GM12864 (cell line): ENCODE data around the gene FKBP6.
"Not testable (repeated sequence)": the region's sequence is repeated elsewhere in the genome, so short reads cannot be mapped to it uniquely, and the experiment has no call there.

Experiments used
- DNase-seq: peaks from one replicate; pipeline ENCODE4 v3.0.0-alpha.2; 2011; ENCODE audit warnings: low read depth
- H3K4me3 ChIP-seq: 2 replicates; pipeline ENCODE4 v1.5.1; 2011; ENCODE audit warnings: mild to moderate bottlenecking, low read depth, low read length, control low read depth
- TF ChIP-seq, protein P1 (sequence below): IDR thresholded peaks from 2 replicates; pipeline ENCODE4 v1.5.1; 2011; ENCODE audit warnings: low read depth, mild to moderate bottlenecking, moderate library complexity, low read length, control low read depth, inconsistent platforms; ENCODE audit errors: missing control alignments

Gene FKBP6

DNA sequence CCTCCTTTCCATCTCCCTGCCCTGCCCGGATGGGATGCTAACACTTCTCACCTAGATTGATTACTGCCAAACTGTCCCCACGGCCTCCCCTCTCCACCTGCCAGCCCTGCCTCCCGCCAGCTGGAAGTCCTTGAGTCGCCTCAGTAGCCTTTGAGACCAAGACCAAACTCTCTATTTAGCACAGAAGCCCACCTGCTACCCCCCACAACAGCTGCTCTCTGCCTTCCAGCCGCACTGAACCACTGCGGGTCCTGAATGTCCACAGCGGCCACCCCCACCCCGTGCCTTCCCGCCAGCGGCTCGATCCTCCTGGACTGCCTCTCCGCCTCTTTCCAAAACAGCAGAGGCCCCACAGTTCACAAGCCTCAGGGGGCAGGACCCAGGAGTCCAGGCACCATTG, 39.0 kb downstream of the FKBP6 start:
- H3K4me3 ChIP-seq: no peak overlapping the region
- no peak for DNase-seq
- TF ChIP-seq, protein P1, sequence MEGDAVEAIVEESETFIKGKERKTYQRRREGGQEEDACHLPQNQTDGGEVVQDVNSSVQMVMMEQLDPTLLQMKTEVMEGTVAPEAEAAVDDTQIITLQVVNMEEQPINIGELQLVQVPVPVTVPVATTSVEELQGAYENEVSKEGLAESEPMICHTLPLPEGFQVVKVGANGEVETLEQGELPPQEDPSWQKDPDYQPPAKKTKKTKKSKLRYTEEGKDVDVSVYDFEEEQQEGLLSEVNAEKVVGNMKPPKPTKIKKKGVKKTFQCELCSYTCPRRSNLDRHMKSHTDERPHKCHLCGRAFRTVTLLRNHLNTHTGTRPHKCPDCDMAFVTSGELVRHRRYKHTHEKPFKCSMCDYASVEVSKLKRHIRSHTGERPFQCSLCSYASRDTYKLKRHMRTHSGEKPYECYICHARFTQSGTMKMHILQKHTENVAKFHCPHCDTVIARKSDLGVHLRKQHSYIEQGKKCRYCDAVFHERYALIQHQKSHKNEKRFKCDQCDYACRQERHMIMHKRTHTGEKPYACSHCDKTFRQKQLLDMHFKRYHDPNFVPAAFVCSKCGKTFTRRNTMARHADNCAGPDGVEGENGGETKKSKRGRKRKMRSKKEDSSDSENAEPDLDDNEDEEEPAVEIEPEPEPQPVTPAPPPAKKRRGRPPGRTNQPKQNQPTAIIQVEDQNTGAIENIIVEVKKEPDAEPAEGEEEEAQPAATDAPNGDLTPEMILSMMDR: no peak

DNA sequence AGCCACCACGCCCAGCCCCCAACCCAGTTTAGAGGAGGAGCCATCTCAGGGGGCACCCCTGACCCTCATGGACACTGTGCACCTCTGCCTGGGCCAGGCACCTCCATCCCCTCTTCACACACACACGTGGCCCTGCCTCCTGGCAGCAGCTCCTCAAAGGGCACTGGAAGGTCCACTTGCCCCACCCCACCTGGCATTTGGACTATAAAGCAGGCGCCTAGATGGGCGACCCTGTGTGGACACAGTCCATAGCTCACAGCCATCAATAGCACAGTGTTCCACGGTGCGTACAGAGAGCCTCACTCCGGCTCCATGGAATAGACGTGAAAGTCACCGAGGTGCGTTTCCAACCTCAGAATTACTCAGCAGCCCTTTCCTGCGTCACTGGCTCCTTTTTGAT, 41.0 kb downstream of the FKBP6 start:
- no peak overlapping the region for H3K4me3 ChIP-seq
- DNase-seq: no peak
- TF ChIP-seq, protein P1: no peak

DNA sequence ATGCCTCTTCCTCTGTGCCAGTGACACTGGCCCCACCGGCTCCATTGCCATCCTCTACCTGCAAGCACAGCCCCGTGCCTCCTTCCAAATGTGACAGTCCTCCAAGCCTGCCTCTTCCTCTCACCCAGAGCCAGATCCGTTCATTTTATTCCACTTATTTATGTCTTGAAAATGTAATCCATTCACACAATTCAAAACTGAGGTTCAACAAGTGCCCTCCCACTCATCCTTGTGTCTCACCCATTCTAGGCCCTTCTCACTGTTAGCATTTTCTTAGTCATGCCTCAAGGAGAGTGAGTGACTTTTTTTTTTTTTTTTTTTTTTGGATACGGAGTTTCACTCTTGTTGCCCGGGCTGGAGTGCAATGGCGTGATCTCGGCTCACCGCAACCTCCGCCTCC, 41.7 kb downstream of the FKBP6 start:
- DNase-seq: no peak
- no peak overlapping the region for H3K4me3 ChIP-seq
- TF ChIP-seq, protein P1: no peak

DNA sequence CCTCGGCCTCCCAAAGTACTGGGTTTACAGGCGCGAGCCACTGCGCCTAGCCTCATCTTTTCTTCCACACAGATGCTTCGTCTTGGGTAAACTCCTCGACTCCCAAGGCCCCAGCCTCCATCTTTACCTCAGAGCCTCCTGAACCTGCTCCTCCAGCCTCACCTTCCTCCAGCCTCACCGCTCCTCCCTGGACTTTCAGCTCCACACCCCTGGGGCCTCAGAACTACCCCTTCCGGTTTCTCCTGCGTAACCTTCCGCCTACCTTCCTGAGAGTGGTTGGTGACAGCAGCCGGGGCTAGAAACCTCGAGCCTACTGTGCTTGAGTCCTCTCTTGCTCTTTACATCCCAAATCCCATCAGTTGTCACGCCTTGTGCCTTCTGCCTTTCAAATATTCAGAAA, 45.8 kb downstream of the FKBP6 start:
- TF ChIP-seq, protein P1: no peak
- DNase-seq: no peak
- H3K4me3 ChIP-seq: no peak overlapping the region

DNA sequence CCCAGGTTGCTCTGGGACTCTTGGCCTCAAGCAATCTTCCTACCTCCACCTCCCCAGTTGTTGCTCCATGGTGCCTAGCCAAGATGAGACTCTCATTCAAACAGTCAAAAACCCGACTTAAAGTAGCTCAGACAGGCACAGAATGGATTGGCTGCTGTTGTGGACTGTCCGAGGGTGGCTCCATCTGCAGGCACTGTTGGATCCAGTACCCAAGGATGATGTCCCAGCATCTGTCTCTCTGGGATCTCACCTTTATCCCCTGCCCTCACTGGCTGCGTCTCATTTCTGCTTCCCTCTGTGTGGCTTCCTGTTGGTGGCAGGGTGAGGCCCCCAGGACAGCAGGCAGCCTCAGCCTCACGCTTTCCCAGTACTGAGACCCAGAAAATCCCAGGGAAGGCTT, 48.3 kb downstream of the FKBP6 start:
- H3K4me3 ChIP-seq, DNase-seq: not testable (repeated sequence)

DNA sequence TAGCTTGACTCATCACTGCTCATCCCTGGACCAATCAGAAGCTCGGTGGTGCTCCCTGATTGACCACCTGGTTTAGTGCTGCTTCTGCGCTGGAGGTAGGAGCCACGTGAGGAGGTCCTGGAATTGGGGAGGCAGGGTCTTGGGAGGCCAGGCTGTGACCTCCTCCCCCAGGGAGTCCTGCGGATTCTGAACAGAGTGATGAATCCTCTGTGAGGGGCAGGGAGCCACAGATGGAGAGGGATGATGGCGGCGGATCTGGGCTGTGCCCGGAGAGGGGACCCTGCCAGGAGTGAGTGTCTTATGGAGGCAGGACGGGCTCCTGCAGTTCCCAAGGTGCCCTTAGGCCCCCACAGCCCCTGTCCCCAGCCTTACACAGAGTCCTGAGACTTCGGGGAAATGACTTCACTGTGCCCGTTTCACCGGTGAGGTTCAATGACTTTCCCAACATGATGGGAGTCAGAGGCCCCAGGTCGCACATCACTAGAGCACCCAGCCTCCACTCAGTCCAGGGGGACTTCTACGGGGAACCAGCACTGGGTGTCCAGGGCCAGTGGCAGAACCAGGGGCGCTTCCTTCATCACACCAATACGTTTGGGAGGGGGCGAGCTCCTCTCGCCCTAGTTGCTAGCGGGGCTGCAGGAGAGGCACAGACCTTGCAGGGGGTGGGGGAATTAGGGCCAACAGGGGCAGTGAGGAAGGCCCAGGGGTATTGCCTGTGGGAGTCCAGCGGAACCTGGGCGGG, 48.9 kb downstream of the FKBP6 start:
- H3K4me3 ChIP-seq: no peak overlapping the region
- TF ChIP-seq, protein P1: no peak
- no peak for DNase-seq

DNA sequence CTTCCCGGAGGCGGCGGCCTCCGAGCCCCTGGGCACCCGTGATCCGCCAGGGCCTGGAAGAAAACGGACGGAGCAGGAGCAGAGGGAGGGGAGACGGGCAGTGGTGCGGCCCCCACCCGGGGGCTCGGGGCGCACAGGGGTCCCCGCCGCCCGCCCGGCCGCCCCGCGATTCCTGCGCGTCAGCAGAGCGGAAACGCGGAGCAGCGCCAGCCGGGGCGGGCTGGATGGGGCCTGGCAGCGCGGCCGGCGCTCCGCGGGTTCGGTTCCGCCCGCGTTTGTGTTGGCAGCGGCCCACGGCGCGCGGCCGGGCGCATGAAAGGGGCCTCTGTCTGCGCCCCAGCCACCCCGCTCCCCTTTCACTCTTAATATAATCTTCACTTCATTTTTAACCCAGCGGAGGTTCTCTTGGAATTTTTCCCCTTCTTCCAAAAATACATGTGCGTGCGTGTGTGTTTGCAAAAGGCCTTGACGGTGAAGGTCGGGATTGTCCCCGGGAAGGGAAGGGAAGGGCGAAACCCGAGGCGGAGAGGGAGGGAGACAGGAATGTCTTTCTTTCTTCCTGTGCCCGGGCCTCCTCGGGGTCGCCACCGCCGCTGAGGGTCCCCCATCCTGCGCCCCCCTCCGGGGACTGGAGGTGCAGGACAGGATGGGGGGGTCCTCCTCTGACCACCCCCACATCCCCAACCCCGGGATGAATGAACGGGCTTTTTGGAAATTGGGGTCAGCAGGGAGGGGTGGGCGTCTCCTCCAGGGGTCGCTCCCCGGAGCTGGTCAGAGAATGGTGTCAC, 49.6 kb downstream of the FKBP6 start:
- DNase-seq, H3K4me3 ChIP-seq: not testable (repeated sequence)
